GM12865 (cell line): ENCODE data around the gene PARM1.
A peak's percentile ranks its signal among the peaks of the same experiment; 100 is the strongest.

Experiments used
- DNase-seq: peaks from one replicate; pipeline ENCODE4 v3.0.0; 2010; ENCODE audit warnings: low read depth
- H3K4me3 ChIP-seq: 2 replicates; pipeline ENCODE4 v1.5.1; 2011; ENCODE audit warnings: mild to moderate bottlenecking, low read depth, low read length, control low read depth
- CTCF ChIP-seq: IDR thresholded peaks from 2 replicates; pipeline ENCODE4 v1.5.1; 2011; ENCODE audit warnings: low read length, control low read depth, low read depth, inconsistent platforms; ENCODE audit not compliant: insufficient read depth; ENCODE audit errors: missing control alignments

The PARM1 gene

DNA sequence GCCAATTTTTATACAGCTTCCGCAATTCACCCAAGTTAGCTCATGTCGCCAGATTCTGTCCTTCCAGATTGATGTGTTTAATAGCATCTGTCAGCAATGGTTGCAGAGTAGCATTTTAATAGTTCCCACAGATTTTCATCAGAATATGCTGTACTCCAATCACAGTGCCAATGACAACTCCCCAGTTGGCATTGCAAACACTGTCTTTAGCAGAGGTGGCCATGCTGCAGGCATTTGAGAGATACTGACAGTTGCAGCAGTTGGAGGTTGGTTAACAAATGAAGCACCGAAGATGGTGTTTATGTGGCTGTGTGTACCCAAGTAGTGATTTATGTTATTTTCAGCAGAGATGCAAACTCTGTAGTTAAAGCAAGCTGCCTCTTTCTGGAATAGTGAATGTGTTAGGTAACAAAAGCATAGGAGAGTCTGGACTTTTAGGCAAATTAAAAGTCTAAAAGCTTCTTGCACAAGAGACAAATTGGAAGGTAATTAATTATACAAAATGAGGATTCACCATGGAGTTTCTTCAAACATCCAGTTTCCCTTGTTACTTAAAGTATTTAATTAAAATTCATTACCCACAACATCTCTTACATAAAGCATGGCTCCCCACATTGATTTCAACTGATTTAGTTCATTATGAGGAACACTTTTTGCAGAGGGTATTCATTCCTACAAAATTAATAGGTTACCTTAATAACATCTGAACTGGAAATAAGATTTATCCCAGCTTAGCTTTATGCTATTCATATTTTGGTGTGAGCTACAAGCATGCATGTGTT lies 65.2 kb downstream of the PARM1 start:
- no peak for TF ChIP-seq CTCF
- H3K4me3 ChIP-seq: no peak overlapping the region
- DNase-seq: no peak

GRCh38 chr4:74999714-75000309 lies 66.9 kb downstream of the PARM1 start:
- no peak for TF ChIP-seq CTCF
- peak; percentile 12 for DNase-seq

DNA sequence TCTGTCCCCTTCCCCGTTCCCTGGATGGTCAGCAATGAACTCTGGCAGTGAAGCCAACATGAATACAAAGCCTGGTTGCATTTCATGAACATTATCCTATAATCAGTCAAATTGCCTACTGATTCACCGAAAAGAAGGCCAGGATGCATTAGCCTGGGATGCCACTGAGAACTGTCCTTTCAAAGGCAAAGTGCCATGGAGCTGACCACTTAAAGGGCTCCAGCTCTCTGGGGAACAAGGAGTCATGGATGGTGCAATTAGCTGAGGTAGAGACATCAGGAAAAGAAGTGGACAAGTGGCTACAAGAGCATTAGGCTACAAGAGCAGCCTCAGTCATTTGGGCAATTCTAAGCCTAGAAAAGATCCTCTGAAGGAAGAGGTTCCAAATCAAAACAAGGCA lies 69.0 kb downstream of the PARM1 start:
- no peak for DNase-seq
- H3K4me3 ChIP-seq: no peak overlapping the region
- no peak for TF ChIP-seq CTCF

More at GRCh38 chr4:74999714-75000309, 66.9 kb downstream of the PARM1 start:
- H3K4me3 ChIP-seq: no peak overlapping the region

- H3K4me3 ChIP-seq: no peak overlapping the region
- TF ChIP-seq CTCF: no peak
- DNase-seq: no peak
These were observed 69.5 kb downstream of the PARM1 start for GRCh38 chr4:75002381-75002780.

GRCh38 chr4:75003979-75004378 lies 71.1 kb downstream of the PARM1 start:
- H3K4me3 ChIP-seq: no peak overlapping the region
- TF ChIP-seq CTCF: no peak
- no peak for DNase-seq

DNA sequence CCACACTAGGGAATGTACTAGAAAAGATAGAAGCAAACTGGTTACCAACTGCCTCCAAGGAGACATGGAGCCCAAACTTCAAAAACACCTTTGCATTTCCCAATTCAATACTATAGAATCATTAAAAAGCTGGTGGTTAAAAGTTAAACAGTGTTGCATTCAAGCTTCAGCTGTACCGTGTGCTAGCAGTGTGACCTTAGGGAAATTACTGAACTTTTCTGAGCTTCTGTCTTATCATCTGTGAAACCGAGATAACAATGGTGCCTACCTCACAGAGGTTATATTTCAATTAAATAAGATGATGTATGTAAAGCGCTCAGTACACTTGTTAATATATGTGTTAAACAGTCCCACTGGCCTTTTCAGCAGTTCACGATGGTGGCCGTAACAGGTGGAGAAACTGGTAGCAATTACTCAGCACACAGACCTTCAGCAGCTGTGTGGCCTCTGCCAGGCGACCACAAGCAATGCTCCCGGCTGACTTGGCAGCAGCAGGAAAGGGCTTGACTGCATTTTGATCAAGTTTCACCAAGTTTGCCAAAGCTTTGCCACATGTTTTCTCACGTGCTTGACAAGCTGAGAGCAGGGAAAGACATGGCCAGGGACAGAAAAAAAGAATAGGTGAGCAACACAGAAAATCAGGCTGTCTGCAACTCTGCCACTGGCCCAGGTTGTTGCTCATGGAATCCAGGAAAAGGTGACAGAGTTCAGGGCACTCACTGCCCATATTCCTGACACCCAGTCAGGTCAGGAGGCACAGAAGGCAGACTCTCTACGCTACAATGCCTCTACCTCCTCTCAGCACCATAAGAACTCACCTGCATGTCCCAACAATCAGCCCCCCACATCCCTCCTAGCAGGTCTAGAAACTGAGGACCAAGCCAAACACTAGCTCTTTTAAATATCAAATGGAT lies 72.1 kb downstream of the PARM1 start:
- no peak for TF ChIP-seq CTCF

More for the DNA sequence above, 72.1 kb downstream of the PARM1 start:
- H3K4me3 ChIP-seq: no peak overlapping the region
- DNase-seq: peak; percentile 86
